HG03060 (cell line): ENCODE data around the gene SPN.
"Not testable (repeated sequence)": the region's sequence is repeated elsewhere in the genome, so short reads cannot be mapped to it uniquely, and the experiment has no call there.

ENCODE experiments used
- ATAC-seq: cut with Tn5 transposase; IDR thresholded peaks from one replicate; pipeline ENCODE4 v1.9.1; 2021; ENCODE audit warnings: low read depth, moderate number of reproducible peaks; ENCODE audit not compliant: unreplicated experiment

Gene SPN

DNA sequence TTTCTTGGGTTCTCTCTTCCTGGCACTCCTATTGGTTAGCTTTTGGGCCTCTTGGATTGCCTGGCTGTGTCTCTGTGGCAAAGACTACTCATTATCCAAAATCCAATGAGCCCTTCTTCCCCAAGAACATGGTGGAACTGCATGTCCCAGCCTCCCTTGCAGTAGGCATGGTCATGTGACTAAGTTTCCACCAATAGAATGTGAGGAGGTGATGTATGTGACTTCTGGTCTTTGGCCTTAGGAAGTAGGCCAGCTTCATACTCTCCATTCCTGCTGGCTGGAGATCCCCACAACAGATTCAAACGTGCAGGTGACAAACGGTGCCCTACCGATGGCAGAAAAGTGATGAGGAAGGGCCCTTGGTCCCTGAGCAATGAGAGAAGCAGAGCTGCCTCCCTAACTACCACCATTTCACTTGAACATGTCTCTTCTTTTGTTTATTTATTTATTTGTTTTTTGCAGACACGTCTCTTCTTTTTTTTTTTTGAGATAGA, 17.3 kb upstream of the SPN start:
- no peak for ATAC-seq

DNA sequence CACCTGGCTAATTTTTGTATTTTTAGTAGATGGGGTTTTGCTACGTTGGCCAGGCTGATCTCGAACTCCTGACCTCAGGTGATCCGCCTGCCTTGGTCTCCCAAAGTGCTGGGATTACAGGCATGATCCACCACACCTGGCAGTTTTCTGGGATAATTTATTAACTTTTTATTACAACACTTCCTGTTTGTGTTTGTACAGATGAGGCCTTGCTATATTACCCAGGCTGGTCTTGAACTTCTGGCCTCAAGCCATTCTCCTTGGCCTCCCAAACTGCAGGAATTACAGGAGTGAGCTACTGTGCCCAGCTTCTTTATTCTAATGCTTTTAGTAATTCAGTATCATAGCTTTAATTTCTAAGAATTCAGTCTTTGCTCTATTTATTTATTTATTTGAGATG, 16.1 kb upstream of the SPN start:
- no peak for ATAC-seq

DNA sequence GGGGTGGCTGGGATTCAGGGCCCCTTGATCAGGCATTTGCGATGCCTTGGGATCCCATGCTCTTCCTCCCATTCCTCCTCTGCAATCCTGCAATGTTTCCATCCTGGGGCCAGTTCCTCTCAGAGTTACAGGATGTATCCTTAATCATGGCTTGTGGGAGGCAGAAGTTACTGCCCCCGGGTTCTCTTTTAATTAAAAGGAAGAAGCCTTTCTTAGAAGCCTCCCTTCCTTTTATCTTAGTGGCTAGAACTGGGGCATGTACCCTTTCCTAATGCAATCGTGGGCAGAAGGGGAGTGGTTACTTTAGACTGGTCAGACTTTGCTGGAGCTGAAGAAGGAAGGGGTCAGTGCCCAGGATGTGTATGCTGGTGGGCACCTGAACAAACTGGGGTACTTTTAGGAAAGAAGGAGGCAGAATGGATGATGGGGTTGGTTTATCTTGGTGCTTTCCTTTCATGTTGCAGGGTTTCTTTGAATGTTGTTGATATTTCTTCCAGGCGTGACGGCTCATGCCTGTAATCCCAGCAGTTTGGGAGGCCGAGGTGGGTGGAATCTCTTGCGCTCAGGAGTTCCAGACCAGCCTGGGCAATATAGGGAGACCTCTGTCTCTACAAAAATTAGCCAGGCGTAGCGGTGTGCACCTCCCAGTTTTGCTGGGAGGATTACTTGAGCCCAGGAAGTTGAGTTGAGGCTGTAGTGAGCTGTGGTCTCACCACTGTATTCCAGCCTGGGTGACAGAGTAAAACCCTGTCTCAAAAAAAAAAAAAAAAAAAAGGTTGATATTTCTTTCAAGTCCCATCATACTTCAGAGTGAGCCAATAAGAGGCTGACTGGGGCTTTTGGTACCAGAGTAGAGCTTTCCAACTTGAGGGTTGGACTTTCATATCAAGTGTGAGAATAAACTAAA, 13.2 kb upstream of the SPN start:
- no peak for ATAC-seq

DNA sequence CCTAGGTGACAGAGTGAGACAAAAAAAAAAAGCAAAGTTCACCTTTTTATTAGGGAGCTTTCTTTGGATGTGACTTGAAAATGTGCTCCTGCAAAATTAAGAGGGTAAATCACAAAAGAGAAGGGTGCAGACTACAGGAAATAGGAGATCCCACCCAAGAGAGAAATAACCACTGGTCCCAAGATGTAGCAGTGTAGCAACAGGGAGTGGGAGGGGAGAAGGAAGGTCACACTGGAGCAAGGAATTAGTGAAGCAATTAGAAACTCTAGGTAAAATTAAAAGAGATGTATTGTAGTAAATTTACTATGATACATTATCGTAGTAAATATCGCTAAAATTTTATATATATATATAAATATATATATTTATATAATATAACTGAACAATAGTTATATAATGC, 12.3 kb upstream of the SPN start:
- no peak for ATAC-seq

DNA sequence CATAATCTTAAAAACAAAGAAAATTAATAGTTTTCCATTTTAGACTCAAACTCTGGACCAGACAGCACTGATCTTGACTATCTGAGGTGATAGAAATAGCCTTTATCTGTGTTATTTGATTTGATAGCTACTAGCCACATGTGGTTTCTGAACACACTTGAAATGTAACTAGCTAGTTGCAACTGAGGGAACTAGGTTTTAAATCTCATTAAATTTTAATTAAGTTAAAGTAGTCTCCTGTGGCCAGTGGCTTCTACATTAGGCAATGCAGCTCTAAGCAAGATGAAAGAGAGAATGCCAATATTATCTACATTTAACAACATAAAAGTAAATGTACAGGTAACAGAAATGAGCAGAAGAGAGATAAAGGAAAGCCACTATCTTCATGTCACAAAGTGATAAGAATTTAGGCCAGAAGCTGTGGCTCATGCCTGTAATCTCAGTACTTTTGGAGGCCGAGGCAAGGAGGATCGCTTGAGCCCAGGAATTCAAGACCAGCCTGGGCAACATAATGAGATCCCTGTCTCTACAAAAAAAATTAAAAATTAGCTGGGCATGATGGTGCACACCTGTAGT, 11.2 kb upstream of the SPN start:
- no peak for ATAC-seq

DNA sequence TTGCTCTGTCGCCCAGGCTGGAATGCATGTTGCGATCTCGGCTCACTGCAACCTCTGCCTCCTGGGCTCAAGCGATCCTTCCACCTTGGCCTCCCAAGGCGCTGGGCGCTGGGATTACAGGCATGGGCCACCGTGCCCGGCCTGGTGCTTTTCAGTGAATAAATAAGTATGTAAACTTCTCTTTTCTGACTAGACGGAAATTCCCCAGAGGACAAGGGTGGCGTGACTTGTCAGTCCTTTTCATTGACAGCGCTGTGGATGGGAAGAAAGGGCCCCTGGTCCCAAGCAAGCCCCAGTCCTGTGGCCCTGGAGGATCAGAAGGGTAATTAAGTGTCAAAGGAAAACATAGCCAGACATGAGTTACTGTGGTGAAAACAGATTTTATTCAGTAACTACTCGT, 9.6 kb upstream of the SPN start:
- no peak for ATAC-seq

DNA sequence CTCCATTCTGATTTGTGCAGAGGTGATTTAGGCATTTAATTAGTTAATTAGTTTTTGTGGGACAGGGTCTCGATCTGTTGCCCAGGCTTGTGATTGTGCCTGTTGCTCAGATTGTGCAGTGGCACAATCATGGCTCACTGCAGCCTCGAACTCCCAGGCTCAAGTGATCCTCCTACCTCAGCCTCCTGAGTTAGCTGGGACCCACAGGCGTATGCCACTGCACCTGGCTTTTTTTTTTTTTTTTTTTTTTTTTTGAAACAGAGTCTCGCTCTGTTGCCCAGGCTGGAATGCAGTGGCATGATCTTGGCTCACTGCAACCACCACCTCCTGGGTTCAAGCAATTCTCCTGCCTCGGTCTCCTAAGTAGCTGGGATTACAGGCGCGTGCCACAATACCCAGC, 9.2 kb upstream of the SPN start:
- ATAC-seq: not testable (repeated sequence)

DNA sequence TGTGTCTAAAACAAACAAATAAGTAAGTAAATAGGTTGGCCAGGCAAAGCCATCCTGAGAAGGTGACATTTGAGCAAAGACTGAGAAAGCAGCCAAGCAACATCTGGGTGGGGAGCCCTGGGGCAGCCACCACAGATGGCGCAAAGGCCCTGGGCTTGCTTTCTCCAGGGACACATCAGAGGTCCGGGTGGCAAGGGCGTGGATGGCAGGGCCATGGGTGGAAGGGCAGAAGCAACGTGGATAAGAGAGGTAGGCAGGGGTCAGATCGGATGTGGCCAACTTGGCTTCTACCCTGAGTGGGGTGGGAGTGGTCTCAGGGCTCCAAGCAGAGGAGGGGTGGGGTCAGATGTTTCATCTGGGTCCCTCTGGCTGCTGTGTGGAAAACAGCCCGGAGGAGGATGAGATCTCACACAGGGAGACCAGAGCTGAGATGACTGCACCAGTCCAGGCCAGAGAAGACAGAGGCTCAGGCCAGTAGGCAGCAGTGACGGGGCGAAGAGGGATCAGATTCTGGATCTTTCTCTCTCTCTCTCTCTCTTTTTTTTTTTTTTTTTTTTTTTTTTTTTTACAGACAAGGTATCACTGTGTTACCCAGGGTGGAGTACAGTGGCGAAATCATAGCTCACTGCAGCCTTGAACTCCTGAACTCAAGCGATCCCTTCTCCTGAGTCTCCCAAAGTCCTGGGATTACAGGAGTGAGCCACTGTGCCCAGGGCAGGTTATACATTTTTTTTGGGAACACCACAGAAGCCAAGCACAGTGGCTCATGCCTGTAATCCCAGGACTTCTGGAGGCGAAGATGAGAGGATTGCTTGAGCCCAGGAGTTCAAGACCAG, 6.1 kb upstream of the SPN start:
- no peak for ATAC-seq

DNA sequence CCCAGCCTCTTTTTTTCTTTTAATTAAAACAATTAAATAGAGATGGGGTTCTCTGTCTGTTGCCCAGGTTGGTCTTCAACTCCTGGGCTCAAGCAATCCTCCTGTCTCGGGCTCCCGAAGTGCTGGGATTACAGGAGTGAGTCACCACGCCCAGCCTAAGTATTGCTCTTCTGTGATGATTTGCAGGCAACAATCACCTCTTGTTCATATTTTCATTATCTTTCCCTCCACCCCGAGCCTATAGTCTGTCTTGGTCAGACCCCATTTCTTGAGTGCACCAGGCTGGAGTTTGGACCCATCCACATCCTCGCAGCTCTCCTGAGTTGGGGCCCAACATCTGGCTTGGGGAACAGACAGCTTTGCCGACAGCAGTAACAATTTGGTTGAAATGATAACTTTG, 4.3 kb upstream of the SPN start:
- ATAC-seq: no peak

DNA sequence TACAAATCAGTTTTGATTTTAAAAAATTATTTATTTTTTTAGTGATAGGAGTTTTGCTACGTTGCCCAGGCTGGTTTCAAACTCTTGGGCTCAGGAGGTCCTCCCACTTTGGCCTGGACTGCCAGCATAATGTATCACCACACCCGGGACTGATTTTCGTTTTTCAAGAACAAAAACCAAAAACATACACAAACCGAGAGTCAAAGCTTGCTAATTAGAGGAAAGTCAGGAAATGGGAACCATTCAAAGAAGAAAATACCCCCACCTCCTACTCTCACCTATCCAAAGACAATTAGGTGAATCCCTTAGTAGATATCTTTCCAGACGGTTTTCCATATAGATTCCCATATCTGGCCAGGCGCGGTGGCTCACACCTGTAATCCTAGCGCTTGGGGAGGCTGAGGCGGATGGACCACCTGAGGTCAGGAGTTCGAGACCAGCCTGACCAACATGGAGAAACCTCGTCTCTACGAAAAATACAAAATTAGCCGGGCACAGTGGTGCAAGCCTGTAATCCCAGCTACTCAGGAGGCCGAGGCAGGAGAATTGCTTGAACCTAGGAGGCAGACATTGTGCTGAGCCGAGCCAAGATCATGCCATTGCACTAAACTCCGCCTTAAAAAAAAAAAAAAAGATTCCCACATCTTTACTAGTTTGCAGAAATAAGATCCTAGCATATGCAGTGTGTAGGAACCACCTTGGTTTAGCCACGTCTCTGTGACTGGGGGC, 883 bp upstream of the SPN start:
- no peak for ATAC-seq

DNA sequence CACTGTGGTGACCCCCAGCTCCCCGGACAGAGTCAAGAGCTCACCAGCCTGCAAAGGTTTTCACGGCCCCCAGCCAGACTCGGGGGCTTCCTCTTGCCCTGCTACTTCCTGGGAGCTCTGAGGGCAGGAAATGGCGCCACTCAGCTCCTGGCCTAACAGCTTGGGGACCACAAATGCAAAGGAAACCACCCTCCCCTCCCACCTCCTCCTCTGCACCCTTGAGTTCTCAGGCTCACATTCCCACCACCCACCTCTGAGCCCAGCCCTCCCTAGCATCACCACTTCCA, 375 bp upstream of the SPN start:
- no peak for ATAC-seq

DNA sequence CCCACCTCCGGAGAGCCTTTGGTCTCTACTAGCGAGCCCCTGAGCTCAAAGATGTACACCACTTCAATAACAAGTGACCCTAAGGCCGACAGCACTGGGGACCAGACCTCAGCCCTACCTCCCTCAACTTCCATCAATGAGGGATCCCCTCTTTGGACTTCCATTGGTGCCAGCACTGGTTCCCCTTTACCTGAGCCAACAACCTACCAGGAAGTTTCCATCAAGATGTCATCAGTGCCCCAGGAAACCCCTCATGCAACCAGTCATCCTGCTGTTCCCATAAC, 702 bp downstream of the SPN start:
- no peak for ATAC-seq

DNA sequence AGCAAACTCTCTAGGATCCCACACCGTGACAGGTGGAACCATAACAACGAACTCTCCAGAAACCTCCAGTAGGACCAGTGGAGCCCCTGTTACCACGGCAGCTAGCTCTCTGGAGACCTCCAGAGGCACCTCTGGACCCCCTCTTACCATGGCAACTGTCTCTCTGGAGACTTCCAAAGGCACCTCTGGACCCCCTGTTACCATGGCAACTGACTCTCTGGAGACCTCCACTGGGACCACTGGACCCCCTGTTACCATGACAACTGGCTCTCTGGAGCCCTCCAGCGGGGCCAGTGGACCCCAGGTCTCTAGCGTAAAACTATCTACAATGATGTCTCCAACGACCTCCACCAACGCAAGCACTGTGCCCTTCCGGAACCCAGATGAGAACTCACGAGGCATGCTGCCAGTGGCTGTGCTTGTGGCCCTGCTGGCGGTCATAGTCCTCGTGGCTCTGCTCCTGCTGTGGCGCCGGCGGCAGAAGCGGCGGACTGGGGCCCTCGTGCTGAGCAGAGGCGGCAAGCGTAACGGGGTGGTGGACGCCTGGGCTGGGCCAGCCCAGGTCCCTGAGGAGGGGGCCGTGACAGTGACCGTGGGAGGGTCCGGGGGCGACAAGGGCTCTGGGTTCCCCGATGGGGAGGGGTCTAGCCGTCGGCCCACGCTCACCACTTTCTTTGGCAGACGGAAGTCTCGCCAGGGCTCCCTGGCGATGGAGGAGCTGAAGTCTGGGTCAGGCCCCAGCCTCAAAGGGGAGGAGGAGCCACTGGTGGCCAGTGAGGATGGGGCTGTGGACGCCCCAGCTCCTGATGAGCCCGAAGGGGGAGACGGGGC, 1.3 kb downstream of the SPN start:
- no peak for ATAC-seq

DNA sequence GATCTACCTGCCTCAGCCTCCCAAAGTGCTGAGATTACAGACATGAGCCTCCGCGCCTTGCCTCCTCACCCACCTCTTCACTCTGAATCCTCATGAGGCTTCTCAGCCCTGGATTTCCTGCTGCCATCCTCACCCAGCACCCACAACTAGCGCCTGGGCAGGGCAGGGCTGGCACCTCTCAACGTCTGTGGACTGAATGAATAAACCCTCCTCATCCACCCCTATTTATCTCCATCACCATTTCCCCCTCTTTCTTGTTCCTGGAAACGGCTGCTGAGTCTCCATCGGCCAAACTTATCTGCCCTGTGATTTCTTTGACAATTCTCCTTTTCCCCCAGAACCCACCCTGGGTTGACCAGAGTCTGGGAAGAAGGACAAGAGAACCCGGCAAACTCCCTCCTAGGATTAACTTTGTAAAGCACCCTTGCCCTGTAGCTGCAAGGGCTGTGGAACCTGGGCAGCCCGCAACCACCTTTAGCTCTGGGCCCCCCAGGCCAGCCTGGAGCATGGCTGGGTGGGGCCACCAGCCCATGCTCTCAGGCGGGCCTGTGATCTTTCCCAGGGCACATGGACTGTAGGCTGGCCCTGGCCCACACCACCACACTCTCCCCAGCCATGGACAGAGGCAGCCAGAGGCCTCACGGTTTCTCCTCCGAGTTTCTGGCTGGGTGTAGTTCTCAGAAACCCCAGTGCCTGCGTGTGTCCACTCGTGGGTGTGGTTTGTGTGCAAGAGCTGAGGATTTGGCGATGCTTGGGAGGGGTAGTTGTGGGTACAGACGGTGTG, 2.4 kb downstream of the SPN start:
- no peak for ATAC-seq

DNA sequence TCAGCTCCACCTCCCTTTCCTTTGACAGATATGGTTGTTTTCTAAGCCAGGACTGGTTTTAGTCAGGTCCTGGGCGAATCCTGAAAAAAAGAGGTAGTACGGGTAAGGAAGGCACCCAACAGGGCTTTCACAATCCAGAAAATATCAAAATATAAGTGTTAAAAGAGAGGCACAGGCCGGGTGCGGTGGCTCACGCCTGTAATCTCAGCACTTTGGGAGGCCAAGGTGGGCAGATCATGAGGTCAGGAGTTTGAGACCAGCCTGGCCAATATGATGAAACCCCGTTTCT, 4.2 kb downstream of the SPN start:
- not testable (repeated sequence) for ATAC-seq

DNA sequence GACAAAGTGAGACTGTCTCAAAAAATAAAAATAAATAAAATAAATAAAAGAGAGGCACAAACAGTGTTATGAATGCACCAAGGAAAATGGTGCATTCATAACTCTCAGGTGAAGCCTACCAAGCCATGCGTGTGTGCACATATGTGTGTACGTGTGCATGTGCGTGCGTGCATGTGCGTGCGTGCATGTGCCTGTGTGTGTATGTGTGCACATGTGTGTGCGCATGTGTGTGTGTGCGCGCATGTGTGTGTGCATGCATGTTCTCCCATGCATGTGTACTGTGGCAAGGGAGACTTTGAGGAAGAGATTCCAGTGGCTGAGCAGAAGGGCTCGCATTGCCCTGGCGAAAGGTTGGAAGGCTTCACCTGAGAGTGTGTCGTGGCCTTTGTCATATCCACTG, 4.7 kb downstream of the SPN start:
- ATAC-seq: no peak

DNA sequence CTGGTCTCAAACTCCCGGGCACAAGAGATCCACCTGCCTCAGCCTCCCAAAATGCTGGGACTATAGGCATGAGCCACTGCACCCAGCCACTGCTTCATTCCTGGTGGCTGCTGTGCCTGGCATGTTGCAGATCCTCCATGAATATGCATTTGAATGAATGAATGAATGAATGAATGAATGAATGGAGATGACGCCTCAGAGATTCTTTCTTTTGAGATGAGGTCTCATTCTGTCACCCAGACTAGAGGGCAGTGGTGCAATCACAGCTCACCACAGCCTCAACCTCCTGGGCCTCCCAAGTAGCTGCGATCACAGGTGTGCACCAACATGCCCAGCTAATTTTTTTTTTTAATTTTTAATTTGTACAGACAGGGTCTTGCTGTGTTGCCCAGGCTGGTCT, 5.2 kb downstream of the SPN start:
- no peak for ATAC-seq

DNA sequence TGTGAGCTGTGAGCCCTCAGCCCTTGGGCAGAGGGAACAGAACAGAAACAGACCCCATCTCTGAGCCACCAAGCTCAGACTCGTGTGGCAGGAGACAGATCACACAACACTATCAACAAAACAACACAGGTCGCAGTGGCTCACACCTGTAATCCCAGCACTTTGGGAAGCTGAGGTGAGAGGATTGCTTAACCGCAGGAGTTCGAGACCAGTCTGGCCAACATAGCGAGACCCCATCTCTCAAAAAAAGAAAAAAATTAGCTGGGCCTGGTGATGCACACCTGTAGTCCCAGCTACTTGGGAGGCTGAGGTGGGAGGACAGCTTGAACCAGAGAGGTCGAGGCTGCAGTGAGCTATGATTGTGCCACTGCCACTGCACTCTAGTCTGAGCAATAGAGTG, 10.5 kb downstream of the SPN start:
- ATAC-seq: no peak

DNA sequence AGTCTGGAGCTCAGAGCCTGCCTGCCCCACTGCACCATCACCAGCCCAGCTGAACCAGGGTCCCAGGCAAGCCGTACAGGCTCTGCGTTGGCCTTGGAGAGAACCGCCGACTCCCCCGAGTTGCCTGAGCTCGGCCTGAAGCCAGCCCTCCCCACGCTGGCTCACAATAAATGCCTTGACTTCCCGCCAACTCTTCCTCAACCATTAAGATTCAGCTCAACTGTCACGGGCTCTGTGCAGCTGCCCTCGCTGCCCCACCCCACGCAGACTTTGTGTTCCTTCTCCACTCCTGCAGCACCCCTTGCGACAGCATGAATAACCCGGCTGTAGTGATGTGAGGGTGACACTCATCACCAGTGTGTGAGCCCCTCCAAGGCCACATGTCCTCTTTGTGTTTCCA, 11.1 kb downstream of the SPN start:
- ATAC-seq: no peak
